Neural progenitor cell (in vitro differentiated cells): ENCODE measurements around the gene DBI.
"Not testable (repeated sequence)": the region's sequence is repeated elsewhere in the genome, so short reads cannot be mapped to it uniquely, and the experiment has no call there.

ENCODE experiments used
- EZH2 ChIP-seq: fragments of 200-600 bp; sonication (generic); IDR thresholded peaks from 2 replicates; pipeline ENCODE4 v1.6.1; 2017; ENCODE audit warnings: antibody characterized with exemption, mild to moderate bottlenecking, moderate library complexity
- TF ChIP-seq, protein P1 (sequence below): fragments of 200-600 bp; sonication (generic); IDR thresholded peaks from 2 replicates; pipeline ENCODE4 v1.5.1; 2017; ENCODE audit warnings: antibody characterized with exemption, mild to moderate bottlenecking

DNA sequence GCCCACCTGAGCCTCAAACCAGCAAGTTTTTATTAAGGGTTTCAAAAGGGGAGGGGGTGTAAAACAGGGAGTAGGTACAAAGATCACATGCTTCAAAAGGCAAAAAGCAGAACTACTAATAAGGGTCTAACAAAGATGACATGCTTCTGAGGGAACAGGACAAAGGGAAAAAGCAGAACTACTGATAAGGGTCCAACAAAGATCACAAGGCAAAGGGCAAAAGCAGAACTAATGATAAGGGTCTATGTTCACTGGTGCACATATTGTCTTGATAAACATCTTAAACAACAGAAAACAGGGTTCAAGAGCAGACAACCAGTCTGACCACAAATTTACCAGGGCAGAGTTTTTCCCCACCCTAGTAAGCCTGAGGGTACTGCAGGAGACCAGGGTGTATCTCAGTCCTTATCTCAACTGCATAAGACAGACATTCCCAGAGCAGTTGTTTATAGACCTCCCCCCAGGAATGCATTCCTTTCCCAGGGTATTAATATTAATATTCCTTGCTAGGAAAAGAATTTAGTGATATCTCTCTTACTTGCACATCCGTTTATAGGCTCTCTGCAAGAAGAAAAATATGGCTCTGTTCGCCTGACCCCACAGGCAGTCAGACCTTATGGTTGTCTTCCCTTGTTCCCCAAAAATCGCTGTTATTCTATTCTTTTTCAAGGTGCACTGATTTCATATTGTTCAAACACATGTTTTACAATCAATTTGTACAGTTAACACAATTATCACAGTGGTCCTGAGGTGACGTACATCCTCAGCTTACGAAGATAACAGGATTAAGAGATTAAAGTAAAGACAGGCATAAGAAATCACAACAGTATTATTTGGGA is 7.3 kb downstream of the DBI start:
- TF ChIP-seq, protein P1, sequence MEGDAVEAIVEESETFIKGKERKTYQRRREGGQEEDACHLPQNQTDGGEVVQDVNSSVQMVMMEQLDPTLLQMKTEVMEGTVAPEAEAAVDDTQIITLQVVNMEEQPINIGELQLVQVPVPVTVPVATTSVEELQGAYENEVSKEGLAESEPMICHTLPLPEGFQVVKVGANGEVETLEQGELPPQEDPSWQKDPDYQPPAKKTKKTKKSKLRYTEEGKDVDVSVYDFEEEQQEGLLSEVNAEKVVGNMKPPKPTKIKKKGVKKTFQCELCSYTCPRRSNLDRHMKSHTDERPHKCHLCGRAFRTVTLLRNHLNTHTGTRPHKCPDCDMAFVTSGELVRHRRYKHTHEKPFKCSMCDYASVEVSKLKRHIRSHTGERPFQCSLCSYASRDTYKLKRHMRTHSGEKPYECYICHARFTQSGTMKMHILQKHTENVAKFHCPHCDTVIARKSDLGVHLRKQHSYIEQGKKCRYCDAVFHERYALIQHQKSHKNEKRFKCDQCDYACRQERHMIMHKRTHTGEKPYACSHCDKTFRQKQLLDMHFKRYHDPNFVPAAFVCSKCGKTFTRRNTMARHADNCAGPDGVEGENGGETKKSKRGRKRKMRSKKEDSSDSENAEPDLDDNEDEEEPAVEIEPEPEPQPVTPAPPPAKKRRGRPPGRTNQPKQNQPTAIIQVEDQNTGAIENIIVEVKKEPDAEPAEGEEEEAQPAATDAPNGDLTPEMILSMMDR, result not testable (repeated sequence)
- not testable (repeated sequence) for TF ChIP-seq EZH2
